ENCODE measurements around the gene TMED1. TPM values are rescaled to one million over a fixed set of nuclear protein-coding genes. Genes with fewer than 3 reads are reported as not detected.
"Not testable (repeated sequence)": the region's sequence is repeated elsewhere in the genome, so short reads cannot be mapped to it uniquely, and the experiment has no call there.

The TMED1 gene
- total RNA-seq, 4 donors from 2014 or later, result 14.4 to 34.9 (median 26.5) TPM

GRCh38 chr19:10858204-10858828 lies 22.3 kb upstream of the TMED1 start:
- intact Hi-C loops (cut with DNase I; ENCODE audit: low total_unique reads), result no loop called here
- H3K4me3 ChIP-seq (ENCODE audit: low read depth, poor library complexity, severe bottlenecking), result no peak overlapping the region
- no peak for TF ChIP-seq POLR2A (IDR thresholded peaks at IDR 0.05)
- TF ChIP-seq CTCF (IDR thresholded peaks at IDR 0.05), result no peak
- WGBS, 2 donors, result 40 to 42% methylated on average over 4 of the region's 4 CpGs
- DNase-seq (ENCODE audit: low spot score in 2 of 2), result no peak

- DNase-seq (ENCODE audit: low spot score in 2 of 2); H3K4me3 ChIP-seq (ENCODE audit: low read depth, poor library complexity, severe bottlenecking); intact Hi-C loops (cut with DNase I; ENCODE audit: low total_unique reads): not testable (repeated sequence)
- 94 to 100% methylated on average over 1 of the region's 1 CpG for WGBS, 2 donors
Measured at GRCh38 chr19:10856899-10857298, 20.9 kb upstream of the TMED1 start.

GRCh38 chr19:10855879-10856522 lies 20.0 kb upstream of the TMED1 start:
- TF ChIP-seq POLR2A (IDR thresholded peaks at IDR 0.05) (no peak), CTCF (IDR thresholded peaks at IDR 0.05) (no peak)
- intact Hi-C loops (cut with DNase I; ENCODE audit: low total_unique reads), result no loop called here
- no peak overlapping the region for H3K4me3 ChIP-seq (ENCODE audit: low read depth, poor library complexity, severe bottlenecking)
- no peak for DNase-seq (ENCODE audit: low spot score in 2 of 2)
- 82 to 86% methylated on average over 5 of the region's 5 CpGs for WGBS, 2 donors

GRCh38 chr19:10854350-10855089 lies 18.5 kb upstream of the TMED1 start:
- no peak overlapping the region for H3K4me3 ChIP-seq (ENCODE audit: low read depth, poor library complexity, severe bottlenecking)
- WGBS, 2 donors, result 69 to 70% methylated on average over 7 of the region's 7 CpGs
- intact Hi-C loops (cut with DNase I; ENCODE audit: low total_unique reads), result no loop called here
- TF ChIP-seq CTCF (IDR thresholded peaks at IDR 0.05), result no peak
- no peak for TF ChIP-seq POLR2A (IDR thresholded peaks at IDR 0.05)
- DNase-seq (ENCODE audit: low spot score in 2 of 2), result no peak

- intact Hi-C loops (cut with DNase I; ENCODE audit: low total_unique reads), result no loop called here
- WGBS, 2 donors, result 64 to 77% methylated on average over 7 of the region's 7 CpGs
- H3K4me3 ChIP-seq (ENCODE audit: low read depth, poor library complexity, severe bottlenecking), result no peak overlapping the region
- TF ChIP-seq CTCF (IDR thresholded peaks at IDR 0.05) (no peak), POLR2A (IDR thresholded peaks at IDR 0.05) (no peak)
- DNase-seq (ENCODE audit: low spot score in 2 of 2), result no peak
Measured at GRCh38 chr19:10852941-10853340, 16.9 kb upstream of the TMED1 start.

GRCh38 chr19:10852098-10852800 lies 16.2 kb upstream of the TMED1 start:
- no peak for DNase-seq (ENCODE audit: low spot score in 2 of 2)
- intact Hi-C loops (cut with DNase I; ENCODE audit: low total_unique reads), result no loop called here
- H3K4me3 ChIP-seq (ENCODE audit: low read depth, poor library complexity, severe bottlenecking), result no peak overlapping the region
- 75 to 85% methylated on average over 7 of the region's 7 CpGs for WGBS, 2 donors
- TF ChIP-seq POLR2A (IDR thresholded peaks at IDR 0.05) (no peak), CTCF (IDR thresholded peaks at IDR 0.05) (no peak)

All from lower leg skin (tissue), 4 donors.